ENCODE measurements around the gene SNAP47. TPM values are rescaled to one million over a fixed set of nuclear protein-coding genes. Genes with fewer than 3 reads are reported as not detected.

Gene SNAP47
- total and polyA plus RNA-seq, 2 of the 4 experiments (the other 2 are of a cell fraction): 39.4 to 72.9 TPM

- no peak overlapping the region for H4K91ac ChIP-seq (ENCODE audit: insufficient read depth, low read depth, low read length)
- no peak for TF ChIP-seq RCOR1 (IDR thresholded peaks at IDR 0.05; ENCODE audit: insufficient replicate concordance, low read length)
- TF ChIP-seq, protein P1, sequence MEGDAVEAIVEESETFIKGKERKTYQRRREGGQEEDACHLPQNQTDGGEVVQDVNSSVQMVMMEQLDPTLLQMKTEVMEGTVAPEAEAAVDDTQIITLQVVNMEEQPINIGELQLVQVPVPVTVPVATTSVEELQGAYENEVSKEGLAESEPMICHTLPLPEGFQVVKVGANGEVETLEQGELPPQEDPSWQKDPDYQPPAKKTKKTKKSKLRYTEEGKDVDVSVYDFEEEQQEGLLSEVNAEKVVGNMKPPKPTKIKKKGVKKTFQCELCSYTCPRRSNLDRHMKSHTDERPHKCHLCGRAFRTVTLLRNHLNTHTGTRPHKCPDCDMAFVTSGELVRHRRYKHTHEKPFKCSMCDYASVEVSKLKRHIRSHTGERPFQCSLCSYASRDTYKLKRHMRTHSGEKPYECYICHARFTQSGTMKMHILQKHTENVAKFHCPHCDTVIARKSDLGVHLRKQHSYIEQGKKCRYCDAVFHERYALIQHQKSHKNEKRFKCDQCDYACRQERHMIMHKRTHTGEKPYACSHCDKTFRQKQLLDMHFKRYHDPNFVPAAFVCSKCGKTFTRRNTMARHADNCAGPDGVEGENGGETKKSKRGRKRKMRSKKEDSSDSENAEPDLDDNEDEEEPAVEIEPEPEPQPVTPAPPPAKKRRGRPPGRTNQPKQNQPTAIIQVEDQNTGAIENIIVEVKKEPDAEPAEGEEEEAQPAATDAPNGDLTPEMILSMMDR (conservative IDR thresholded peaks at IDR 0.05; ENCODE audit: low read depth, low read length): no peak
- no peak for TF ChIP-seq NFE2L2 (IDR thresholded peaks at IDR 0.05; ENCODE audit: low read depth, low read length)
- TF ChIP-seq FOS (IDR thresholded peaks at IDR 0.05; ENCODE audit: low read depth, low read length): no peak
- no peak for TF ChIP-seq MXI1 (IDR thresholded peaks at IDR 0.05; ENCODE audit: borderline replicate concordance, low read depth, low read length)
- no peak for TF ChIP-seq SMC3 (IDR thresholded peaks at IDR 0.05; ENCODE audit: low read depth, low read length)
- no peak for TF ChIP-seq MAFK (IDR thresholded peaks at IDR 0.05; ENCODE audit: low read depth, low read length)
- no peak for TF ChIP-seq BHLHE40 (IDR thresholded peaks at IDR 0.05; ENCODE audit: low read depth, low read length)
- no peak for TF ChIP-seq POLR2A (IDR thresholded peaks at IDR 0.05; ENCODE audit: low read depth, low read length)
- TF ChIP-seq CHD1 (IDR thresholded peaks at IDR 0.05; ENCODE audit: low read depth, low read length): no peak
- TF ChIP-seq MAZ (IDR thresholded peaks at IDR 0.05; ENCODE audit: borderline replicate concordance, low read depth, low read length): no peak
- no peak for TF ChIP-seq CEBPB (IDR thresholded peaks at IDR 0.05; ENCODE audit: low read depth, low read length)
- TF ChIP-seq ELK1 (IDR thresholded peaks at IDR 0.05; ENCODE audit: borderline replicate concordance, low read depth, low read length): no peak
- no peaks in the 10 kb centered on the region for H3K79me1 ChIP-seq (ENCODE audit: low read depth in 1 of 2, low read length in 2 of 2)
- H3K27me3 ChIP-seq (ENCODE audit: control insufficient read depth, insufficient read depth, low read length): no peaks in the 10 kb centered on the region
- no peak overlapping the region for H2BK120ac ChIP-seq (ENCODE audit: low read depth, low read length)
- no peak overlapping the region for H3K4me2 ChIP-seq (ENCODE audit: low read depth, low read length)
- in situ Hi-C loops (cut with MboI; ENCODE audit: low sequenced_read_pairs) (no loop called here), intact Hi-C loops (cut with micrococcal nuclease) (no loop called here), dilution Hi-C loops (cut with HindIII; ENCODE audit: low sequenced_read_pairs, unreplicated experiment) (no loop called here)
- H3K23ac ChIP-seq (ENCODE audit: low read depth, low read length): no peak overlapping the region
- ATAC-seq (ENCODE audit: low read depth) (no peak), DNase-seq (no peak)
- ChIA-PET CTCF (no interaction called here), POLR2A (ENCODE audit: unreplicated experiment) (no interaction called here)
- 86% methylated on average over 7 of the region's 16 CpGs; no CpG with 5 or more reads in 1 of the 2 experiments for WGBS, 2 experiments (ENCODE audit: extremely low coverage in 2 of 2, insufficient read length in 1 of 2)
- no TSS peak for BruUV-seq (replicated peaks)
- H3K14ac ChIP-seq (replicated peaks; ENCODE audit: low read depth, low read length): no peak overlapping the region
- H2BK5ac ChIP-seq (ENCODE audit: low read depth, low read length, poor library complexity, severe bottlenecking): no peak overlapping the region
- H3K36me3 ChIP-seq (ENCODE audit: control insufficient read depth, insufficient read depth, low read length): no peaks in the 10 kb centered on the region
- H2BK20ac ChIP-seq (ENCODE audit: low read depth, low read length): no peak overlapping the region
- H3K18ac ChIP-seq (ENCODE audit: low read depth, low read length): no peak overlapping the region
- H3K4ac ChIP-seq (ENCODE audit: low read depth, low read length): no peak overlapping the region
- H2AFZ ChIP-seq (replicated peaks; ENCODE audit: low read length, poor library complexity): no peak overlapping the region
- H3K4me3 ChIP-seq (ENCODE audit: insufficient read depth, low read depth, low read length): no peak overlapping the region
- no peaks in the 10 kb centered on the region for H3K4me1 ChIP-seq (ENCODE audit: control insufficient read depth, insufficient read depth, low read length)
- no peak overlapping the region for H4K5ac ChIP-seq (ENCODE audit: low read depth, low read length)
- H3K9me1 ChIP-seq (ENCODE audit: insufficient read depth, low read length): no peaks in the 10 kb centered on the region
- no peak overlapping the region for H2AK5ac ChIP-seq (ENCODE audit: low read depth, low read length)
- H3K27ac ChIP-seq (ENCODE audit: insufficient read depth, low read length): no peak overlapping the region
- no peak overlapping the region for H4K8ac ChIP-seq (ENCODE audit: low read depth in 2 of 2, low read length in 2 of 2)
- H3K9ac ChIP-seq (ENCODE audit: low read depth, low read length): no peak overlapping the region
- no peaks in the 10 kb centered on the region for H4K20me1 ChIP-seq (ENCODE audit: insufficient read depth, low read length)
- H2AK9ac ChIP-seq (replicated peaks; ENCODE audit: low read depth, low read length, poor library complexity): no peak overlapping the region
- no peak overlapping the region for H2BK15ac ChIP-seq (ENCODE audit: low read depth, low read length)
- no peak overlapping the region for H3K56ac ChIP-seq (ENCODE audit: extremely low read depth, insufficient read depth, low read length)
- peaks cover 8% of the 10 kb centered on the region; the same call in 1 of the 2 replicates for H3K9me3 ChIP-seq (ENCODE audit: control insufficient read depth, insufficient read depth, low read length)
These were observed 81.7 kb downstream of the SNAP47 start for GRCh38 chr1:227816750-227817446.

Measured in IMR-90 (cell line).